ENCODE measurements around the gene PRKCE. TPM values are rescaled to one million over a fixed set of nuclear protein-coding genes. Genes with fewer than 3 reads are reported as not detected.
A peak's percentile ranks its signal among the peaks of the same experiment; 100 is the strongest.

The PRKCE gene
- total and polyA plus RNA-seq, 2 donors (not counting 1 experiment from before 2014, with no cell fraction given), result 23.6 to 271 TPM

- H3K27me3 ChIP-seq (replicated peaks in 1 of 4; ENCODE audit: control extremely low read depth in 1 of 4, control insufficient read depth in 3 of 4, insufficient read depth in 4 of 4, low read length in 3 of 4), result no peaks in the 10 kb centered on the region
- intact Hi-C loops (cut with micrococcal nuclease), result loop anchor here (1.0 to 5.0 kb wide), 4 partner anchors 81 to 158 kb away; partner anchors contain the start of gene PRKCE
- no peak overlapping the region for H3K9ac ChIP-seq (ENCODE audit: low read length)
- Mint-ChIP-seq H3K9me3 (ENCODE audit: insufficient read depth) (no peaks in the 10 kb centered on the region), H3K27ac (no peak overlapping the region), H3K27me3 (no peaks in the 10 kb centered on the region), H3K4me1 (peaks cover 67% of the 10 kb centered on the region), H3K4me3 (peak overlapping the region; percentile 27)
- 95% methylated on average over 4 of the region's 10 CpGs for WGBS (ENCODE audit: insufficient coverage)
- peak overlapping the region; percentile 45 for H3K4me2 ChIP-seq (replicated peaks; ENCODE audit: low read depth, low read length, poor library complexity, severe bottlenecking)
- ChIA-PET CTCF (interaction anchor here (0.6 to 4.8 kb wide), 49 partner anchors 7 to 998 kb away, joined by 3 to 86 read pairs (median 4); partner anchors contain the start of gene PRKCE), POLR2A (interaction anchor here (0.9 to 1.7 kb wide), 3 partner anchors 49 to 135 kb away, joined by 3 to 9 read pairs (median 7); partner anchors contain the start of gene PRKCE)
- TF ChIP-seq, protein P1, sequence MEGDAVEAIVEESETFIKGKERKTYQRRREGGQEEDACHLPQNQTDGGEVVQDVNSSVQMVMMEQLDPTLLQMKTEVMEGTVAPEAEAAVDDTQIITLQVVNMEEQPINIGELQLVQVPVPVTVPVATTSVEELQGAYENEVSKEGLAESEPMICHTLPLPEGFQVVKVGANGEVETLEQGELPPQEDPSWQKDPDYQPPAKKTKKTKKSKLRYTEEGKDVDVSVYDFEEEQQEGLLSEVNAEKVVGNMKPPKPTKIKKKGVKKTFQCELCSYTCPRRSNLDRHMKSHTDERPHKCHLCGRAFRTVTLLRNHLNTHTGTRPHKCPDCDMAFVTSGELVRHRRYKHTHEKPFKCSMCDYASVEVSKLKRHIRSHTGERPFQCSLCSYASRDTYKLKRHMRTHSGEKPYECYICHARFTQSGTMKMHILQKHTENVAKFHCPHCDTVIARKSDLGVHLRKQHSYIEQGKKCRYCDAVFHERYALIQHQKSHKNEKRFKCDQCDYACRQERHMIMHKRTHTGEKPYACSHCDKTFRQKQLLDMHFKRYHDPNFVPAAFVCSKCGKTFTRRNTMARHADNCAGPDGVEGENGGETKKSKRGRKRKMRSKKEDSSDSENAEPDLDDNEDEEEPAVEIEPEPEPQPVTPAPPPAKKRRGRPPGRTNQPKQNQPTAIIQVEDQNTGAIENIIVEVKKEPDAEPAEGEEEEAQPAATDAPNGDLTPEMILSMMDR (IDR thresholded peaks at IDR 0.05), result no peak
- TF ChIP-seq EZH2 (IDR thresholded peaks at IDR 0.05; ENCODE audit: borderline replicate concordance, insufficient read depth, low read depth, low read length, poor library complexity, severe bottlenecking), result no peak
- peaks cover 78% of the 10 kb centered on the region for H4K20me1 ChIP-seq (ENCODE audit: control insufficient read depth, insufficient read depth, low read length, poor library complexity, severe bottlenecking)
- DNase-seq (no peak), ATAC-seq (ENCODE audit: low read depth) (peak; percentile 40)
- H3K4me3 ChIP-seq (ENCODE audit: control extremely low read depth in 1 of 5, extremely low read depth in 1 of 5, insufficient read depth in 1 of 5, low read depth in 2 of 5, low read length in 4 of 5), result peak overlapping the region in 3 of 5 experiments; percentile 4 to 16 (median 12)
- no peaks in the 10 kb centered on the region for H3K9me3 ChIP-seq (ENCODE audit: control extremely low read depth in 1 of 3, control insufficient read depth in 2 of 3, insufficient read depth in 1 of 3, low read length in 2 of 3)
- H3K79me2 ChIP-seq (ENCODE audit: control insufficient read depth, insufficient read depth, low read length), result peaks cover 81% of the 10 kb centered on the region
- H3K27ac ChIP-seq (ENCODE audit: low read length in 2 of 2), result no peak overlapping the region
- H3K4me1 ChIP-seq (ENCODE audit: control insufficient read depth in 2 of 2, insufficient read depth in 2 of 2, low read length in 2 of 2), result peaks cover 56 to 65% of the 10 kb centered on the region in 2 donors
- no peak overlapping the region for H2AFZ ChIP-seq (ENCODE audit: insufficient read depth, low read depth, low read length, poor library complexity, severe bottlenecking)
- H3K36me3 ChIP-seq (replicated peaks in 1 of 2; ENCODE audit: control extremely low read depth in 1 of 2, control insufficient read depth in 1 of 2, extremely low read depth in 1 of 2, insufficient read depth in 2 of 2, low read length in 1 of 2), result no peaks in the 10 kb centered on the region
Measured at GRCh38 chr2:45777996-45778719, 126.7 kb downstream of the PRKCE start.
